ENCODE data around the gene USP21.

The USP21 gene

GRCh38 chr1:161138431-161138830 lies 20.9 kb upstream of the USP21 start:
- DNase-seq: no peak

DNA sequence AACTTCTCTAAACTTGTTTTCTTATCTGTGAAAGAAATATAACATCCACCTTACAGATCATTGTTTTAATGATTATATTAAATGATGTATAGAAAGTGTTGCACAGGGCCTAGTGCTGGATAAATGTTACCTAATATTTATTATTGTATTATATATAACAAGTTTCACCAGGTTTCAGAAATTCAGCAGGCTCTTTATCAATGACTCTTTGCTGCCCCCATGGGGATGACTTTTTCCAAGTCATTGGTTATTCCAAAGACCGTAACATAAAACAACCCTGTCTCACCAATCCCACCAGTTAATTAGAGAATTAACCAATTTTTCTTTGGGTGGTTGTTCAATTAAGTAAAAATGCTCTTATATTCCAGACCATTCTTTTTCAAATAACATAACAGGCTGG lies 19.5 kb upstream of the USP21 start:
- DNase-seq: no peak

GRCh38 chr1:161140755-161141400 lies 18.4 kb upstream of the USP21 start:
- DNase-seq: no peak

DNA sequence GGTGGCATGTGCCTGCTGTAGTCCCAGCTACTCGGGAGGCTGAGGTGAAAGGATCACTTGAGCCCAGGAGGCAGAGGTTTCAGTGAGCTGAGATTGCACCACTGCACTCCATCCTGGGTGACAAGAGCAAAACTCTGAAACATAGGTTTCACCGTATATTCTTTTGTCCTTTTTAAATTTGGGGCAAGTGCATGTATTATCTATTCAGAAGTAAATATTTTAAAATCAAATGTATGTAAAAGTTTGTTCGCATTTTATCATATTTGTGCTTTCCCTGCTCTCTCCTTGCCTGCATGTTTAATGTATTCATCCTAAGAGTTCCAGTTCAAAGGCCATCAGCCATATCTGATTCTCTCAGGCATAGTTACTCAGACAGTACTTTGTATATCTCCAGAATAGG lies 13.5 kb upstream of the USP21 start:
- no peak for DNase-seq

- no peak for DNase-seq
These were observed 6.1 kb upstream of the USP21 start for GRCh38 chr1:161153176-161153575.

- peak; percentile 75 for DNase-seq
These were observed 5.5 kb upstream of the USP21 start, which contains the start of gene UFC1 for GRCh38 chr1:161153682-161154337. Gene UFC1 (plus strand): TSS chr1:161153978. CDS start chr1:161153998, 20 bp downstream.

- DNase-seq: no peak
These were observed 1.4 kb upstream of the USP21 start for GRCh38 chr1:161157867-161158266.

GRCh38 chr1:161158316-161159010 lies 837 bp upstream of the USP21 start:
- DNase-seq: no peak

- DNase-seq: no peak
These were observed 578 bp downstream of the USP21 start for GRCh38 chr1:161159913-161160243.

DNA sequence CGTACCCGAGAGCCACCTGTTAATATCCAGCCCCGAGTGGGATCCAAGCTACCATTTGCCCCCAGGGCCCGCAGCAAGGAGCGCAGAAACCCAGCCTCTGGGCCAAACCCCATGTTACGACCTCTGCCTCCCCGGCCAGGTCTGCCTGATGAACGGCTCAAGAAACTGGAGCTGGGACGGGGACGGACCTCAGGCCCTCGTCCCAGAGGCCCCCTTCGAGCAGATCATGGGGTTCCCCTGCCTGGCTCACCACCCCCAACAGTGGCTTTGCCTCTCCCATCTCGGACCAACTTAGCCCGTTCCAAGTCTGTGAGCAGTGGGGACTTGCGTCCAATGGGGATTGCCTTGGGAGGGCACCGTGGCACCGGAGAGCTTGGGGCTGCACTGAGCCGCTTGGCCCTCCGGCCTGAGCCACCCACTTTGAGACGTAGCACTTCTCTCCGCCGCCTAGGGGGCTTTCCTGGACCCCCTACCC lies 1.4 kb downstream of the USP21 start:
- no peak for DNase-seq

GRCh38 chr1:161161652-161162051 lies 2.4 kb downstream of the USP21 start:
- DNase-seq: no peak

DNA sequence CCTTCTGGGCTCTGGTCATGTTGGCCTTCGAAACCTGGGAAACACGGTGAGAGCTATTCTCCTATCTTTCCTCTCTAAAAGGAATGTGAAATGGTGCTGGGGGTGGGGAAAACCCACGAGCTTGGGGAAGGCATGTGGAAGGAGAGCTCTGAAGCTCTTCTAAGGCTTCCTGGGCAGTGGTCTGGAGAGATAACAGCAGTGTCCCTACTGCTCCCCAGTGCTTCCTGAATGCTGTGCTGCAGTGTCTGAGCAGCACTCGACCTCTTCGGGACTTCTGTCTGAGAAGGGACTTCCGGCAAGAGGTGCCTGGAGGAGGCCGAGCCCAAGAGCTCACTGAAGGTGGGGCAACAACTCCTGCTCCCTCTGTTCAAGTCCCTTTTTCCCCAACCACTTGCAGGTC lies 2.8 kb downstream of the USP21 start:
- no peak for DNase-seq

- no peak for DNase-seq
These were observed 3.5 kb downstream of the USP21 start for GRCh38 chr1:161162806-161163205.

- DNase-seq: no peak
These were observed 4.5 kb downstream of the USP21 start for GRCh38 chr1:161163793-161164192.

- no peak for DNase-seq
These were observed 5.8 kb downstream of the USP21 start for GRCh38 chr1:161164901-161165610.

- peak; percentile 86 for DNase-seq
These were observed 6.7 kb downstream of the USP21 start, which contains the start of gene PPOX for GRCh38 chr1:161165742-161166668. Gene PPOX (plus strand): TSS chr1:161166426. CDS start chr1:161166848, 422 bp downstream.

DNA sequence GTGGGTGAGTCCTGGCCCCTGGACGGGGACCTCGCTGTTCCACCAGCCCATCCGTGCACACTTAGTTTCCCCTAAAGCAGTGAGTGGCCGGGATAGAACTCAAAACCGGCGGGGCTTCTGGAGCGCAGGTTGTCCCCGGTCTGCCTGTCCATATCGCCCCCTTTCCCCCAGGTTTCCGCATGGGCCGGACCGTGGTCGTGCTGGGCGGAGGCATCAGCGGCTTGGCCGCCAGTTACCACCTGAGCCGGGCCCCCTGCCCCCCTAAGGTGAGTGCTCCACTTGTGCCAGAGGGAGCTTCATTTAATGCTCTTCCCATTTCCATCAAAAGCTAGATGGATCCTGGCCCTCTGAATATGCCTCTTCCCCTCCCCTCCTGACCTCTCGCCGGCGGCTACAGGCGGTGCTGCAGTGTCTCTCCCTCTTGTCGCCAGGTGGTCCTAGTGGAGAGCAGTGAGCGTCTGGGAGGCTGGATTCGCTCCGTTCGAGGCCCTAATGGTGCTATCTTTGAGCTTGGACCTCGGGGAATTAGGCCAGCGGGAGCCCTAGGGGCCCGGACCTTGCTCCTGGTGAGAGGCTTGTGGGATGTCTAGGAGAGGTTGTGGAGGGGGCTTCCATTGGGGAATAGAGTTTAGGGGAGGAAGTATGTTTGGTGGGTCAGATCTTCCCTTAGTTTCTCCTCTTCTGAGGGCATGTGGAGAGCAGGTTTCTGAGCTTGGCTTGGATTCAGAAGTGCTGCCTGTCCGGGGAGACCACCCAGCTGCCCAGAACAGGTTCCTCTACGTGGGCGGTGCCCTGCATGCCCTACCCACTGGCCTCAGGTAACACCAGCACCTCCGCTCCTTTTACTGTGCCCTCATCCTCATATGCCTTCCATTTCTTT lies 7.6 kb downstream of the USP21 start:
- DNase-seq: no peak

DNA sequence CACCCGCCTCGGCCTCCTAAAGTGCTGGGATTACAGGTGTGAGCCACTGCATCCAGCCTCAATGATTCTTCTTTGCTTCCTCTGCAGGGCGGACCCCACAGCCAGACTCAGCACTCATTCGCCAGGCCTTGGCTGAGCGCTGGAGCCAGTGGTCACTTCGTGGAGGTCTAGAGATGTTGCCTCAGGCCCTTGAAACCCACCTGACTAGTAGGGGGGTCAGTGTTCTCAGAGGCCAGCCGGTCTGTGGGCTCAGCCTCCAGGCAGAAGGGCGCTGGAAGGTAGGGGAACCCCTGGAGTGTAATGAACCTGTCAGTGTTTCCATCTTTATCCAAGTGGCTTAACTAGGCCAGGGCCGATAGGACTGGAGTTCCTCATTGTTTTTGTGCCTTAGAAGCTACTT lies 9.6 kb downstream of the USP21 start:
- no peak for DNase-seq

GRCh38 chr1:161171191-161171590 lies 11.9 kb downstream of the USP21 start:
- no peak for DNase-seq

GRCh38 chr1:161171696-161172095 lies 12.4 kb downstream of the USP21 start:
- DNase-seq: no peak

- DNase-seq: no peak
These were observed 13.0 kb downstream of the USP21 start for GRCh38 chr1:161172349-161172748.
